Natural killer cell treated with Interleukin-12 subunit alpha and Interleukin-12 subunit beta and Interleukin-15 and Interleukin-18, amount 100 ng/mL, for 72 hours (primary cell): ENCODE data around the gene FST. TPM values are rescaled to one million over a fixed set of nuclear protein-coding genes. Genes with fewer than 3 reads are reported as not detected.
A peak's percentile ranks its signal among the peaks of the same experiment; 100 is the strongest.

Source experiments
- ATAC-seq, 2 donors: fragments of 150-1000 bp; cut with Tn5 transposase in 1 of 2; sonication (Bioruptor Pico), chemical (Tn5 transposase) in 1 of 2; 2 replicates each; pipeline ENCODE4 v1.10.0; 2021
- DNase-seq: peaks from one replicate; pipeline ENCODE4 v3.0.0; 2022; ENCODE audit warnings: low spot score
- H3K27ac Mint-ChIP-seq, 2 donors: 1 replicate in 1 of 2; 2 replicates in 1 of 2; pipeline ENCODE4 v1.8.0; 2022; ENCODE audit warnings: mixed read lengths in 2 of 2, mild to moderate bottlenecking in 1 of 2, moderate library complexity in 1 of 2
- H3K27me3 Mint-ChIP-seq, 2 donors: 1 replicate in 1 of 2; 2 replicates in 1 of 2; pipeline ENCODE4 v1.8.0; 2022; ENCODE audit warnings: mixed read lengths in 2 of 2
- H3K36me3 Mint-ChIP-seq: one replicate; pipeline ENCODE4 v1.8.0; 2022; ENCODE audit warnings: mixed read lengths
- H3K4me1 Mint-ChIP-seq, 2 donors: 1 replicate in 1 of 2; 2 replicates in 1 of 2; pipeline ENCODE4 v1.8.0; 2022; ENCODE audit warnings: low read depth in 2 of 2, mixed read lengths in 2 of 2, mild to moderate bottlenecking in 1 of 2
- H3K4me3 Mint-ChIP-seq: one replicate; pipeline ENCODE4 v1.8.0; 2022; ENCODE audit warnings: mixed read lengths
- H3K9me3 Mint-ChIP-seq: 2 replicates; pipeline ENCODE4 v1.8.0; 2022; ENCODE audit warnings: mixed read lengths
- total RNA-seq, 2 donors: library from RNA; stranded (reverse); gene quantifications; one replicate each; pipeline ENCODE4 v1.2.3, GENCODE V29; 2022

Gene FST
- total RNA-seq, 2 donors from 2014 or later, result not detected

DNA sequence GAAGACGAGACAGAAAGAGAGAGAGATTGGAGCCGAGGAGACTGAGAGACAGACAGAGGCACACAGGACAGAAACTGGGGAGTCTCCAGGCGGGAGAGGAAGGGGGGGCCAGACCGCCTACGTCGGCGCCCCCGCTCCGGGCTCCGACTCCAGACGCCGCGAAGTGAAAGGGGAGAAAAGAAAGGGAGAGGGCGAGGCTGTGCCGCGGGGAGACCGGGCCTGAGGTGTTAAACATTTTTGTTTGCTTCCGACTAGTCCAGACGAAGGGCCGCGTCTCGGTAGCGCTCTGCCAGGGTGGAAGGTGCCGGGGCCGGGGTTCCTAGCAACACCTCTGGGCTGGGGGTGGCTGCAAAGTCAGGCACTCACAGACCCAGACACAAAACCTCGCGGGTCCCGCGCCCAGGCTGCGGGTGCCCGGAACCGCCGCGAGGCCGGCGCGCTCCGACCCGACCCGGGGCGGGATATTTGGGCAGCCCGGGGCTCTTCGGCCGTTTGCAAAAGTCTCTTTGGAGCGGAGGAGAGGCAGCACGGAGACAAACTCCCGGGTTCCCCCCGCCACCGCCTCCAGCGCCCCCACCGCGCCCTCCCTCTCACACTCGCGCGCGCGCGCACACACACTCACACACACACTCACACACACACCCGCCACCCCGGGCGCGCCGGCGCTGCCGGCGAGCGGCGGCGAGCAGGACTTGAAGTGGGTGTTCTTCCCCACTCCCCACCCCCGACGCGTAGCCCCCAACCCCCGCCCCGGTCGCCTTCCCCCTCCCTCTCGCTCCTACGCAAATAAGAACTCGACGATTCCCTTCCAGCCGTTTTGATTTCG, 626 bp upstream of the FST start:
- peak overlapping the region in 1 of 2 donors; percentile 18 for H3K27ac Mint-ChIP-seq
- peak; percentile 7 to 12 for ATAC-seq
- DNase-seq, result no peak
- peak overlapping the region; percentile 96 for H3K4me3 Mint-ChIP-seq
- H3K36me3 Mint-ChIP-seq, result peaks cover 6% of the 10 kb centered on the region
- peaks cover 43 to 48% of the 10 kb centered on the region in 2 donors for H3K27me3 Mint-ChIP-seq
- peaks cover 32 to 34% of the 10 kb centered on the region in 2 donors for H3K4me1 Mint-ChIP-seq
- H3K9me3 Mint-ChIP-seq, result no peaks in the 10 kb centered on the region

- H3K27ac Mint-ChIP-seq, result peak overlapping the region in 1 of 2 donors; percentile 69
- H3K27me3 Mint-ChIP-seq, result peaks cover 39 to 53% of the 10 kb centered on the region in 2 donors
- no peaks in the 10 kb centered on the region for H3K9me3 Mint-ChIP-seq
- DNase-seq (no peak), ATAC-seq (no peak)
- H3K36me3 Mint-ChIP-seq, result peaks cover 6% of the 10 kb centered on the region
- H3K4me3 Mint-ChIP-seq, result peak overlapping the region; percentile 84
- peaks cover 32 to 34% of the 10 kb centered on the region in 2 donors for H3K4me1 Mint-ChIP-seq
Observed at GRCh38 chr5:53481159-53481886, 894 bp downstream of the FST start.

DNA sequence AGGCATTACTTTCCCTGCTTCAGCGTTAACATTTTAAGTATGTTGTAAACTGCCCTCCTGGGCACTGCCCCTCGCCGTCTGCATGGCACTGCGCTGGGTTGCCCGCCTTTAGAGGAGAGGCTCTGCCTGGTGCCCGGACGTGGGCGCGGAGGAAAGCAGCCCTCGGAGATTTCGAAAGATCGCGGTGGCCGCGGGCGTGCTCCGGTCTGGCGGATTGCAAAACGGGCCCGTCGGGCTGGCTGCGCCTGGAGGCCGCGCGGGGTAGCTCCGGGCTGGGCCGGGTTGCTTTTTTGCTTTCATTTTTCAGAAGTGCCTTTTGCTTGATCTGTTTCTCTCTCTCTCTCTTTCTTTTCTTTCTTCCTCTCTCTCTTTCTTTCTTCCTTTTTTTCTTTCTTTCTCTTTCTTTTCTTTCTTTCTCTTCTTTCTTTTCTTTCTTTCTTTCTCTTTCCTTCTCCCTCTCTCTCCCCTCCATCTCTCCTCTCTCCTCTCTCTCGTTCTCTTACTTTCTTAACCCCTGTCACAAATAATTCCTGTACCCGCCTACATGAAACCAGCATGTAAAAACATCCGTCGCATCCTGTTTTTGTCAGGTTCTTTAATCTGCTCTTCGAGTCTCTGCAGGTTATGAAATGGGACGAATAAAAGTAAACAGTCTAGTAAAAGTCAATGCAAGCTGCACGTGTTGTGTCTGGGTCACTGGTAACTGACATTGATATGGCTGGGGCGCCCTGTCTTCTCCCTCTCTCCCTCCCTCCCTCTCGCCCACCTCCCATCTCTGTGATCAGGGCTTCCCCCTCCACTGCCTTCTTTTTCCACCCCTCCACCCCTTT, 1.7 kb downstream of the FST start:
- H3K27ac Mint-ChIP-seq, result peak overlapping the region; percentile 0 to 69
- no peaks in the 10 kb centered on the region for H3K9me3 Mint-ChIP-seq
- peak; percentile 91 to 94 for ATAC-seq
- H3K4me3 Mint-ChIP-seq, result peak overlapping the region; percentile 84
- H3K4me1 Mint-ChIP-seq, result peaks cover 32 to 34% of the 10 kb centered on the region in 2 donors
- peaks cover 6% of the 10 kb centered on the region for H3K36me3 Mint-ChIP-seq
- DNase-seq, result peak; percentile 89
- peaks cover 38 to 45% of the 10 kb centered on the region in 2 donors for H3K27me3 Mint-ChIP-seq

DNA sequence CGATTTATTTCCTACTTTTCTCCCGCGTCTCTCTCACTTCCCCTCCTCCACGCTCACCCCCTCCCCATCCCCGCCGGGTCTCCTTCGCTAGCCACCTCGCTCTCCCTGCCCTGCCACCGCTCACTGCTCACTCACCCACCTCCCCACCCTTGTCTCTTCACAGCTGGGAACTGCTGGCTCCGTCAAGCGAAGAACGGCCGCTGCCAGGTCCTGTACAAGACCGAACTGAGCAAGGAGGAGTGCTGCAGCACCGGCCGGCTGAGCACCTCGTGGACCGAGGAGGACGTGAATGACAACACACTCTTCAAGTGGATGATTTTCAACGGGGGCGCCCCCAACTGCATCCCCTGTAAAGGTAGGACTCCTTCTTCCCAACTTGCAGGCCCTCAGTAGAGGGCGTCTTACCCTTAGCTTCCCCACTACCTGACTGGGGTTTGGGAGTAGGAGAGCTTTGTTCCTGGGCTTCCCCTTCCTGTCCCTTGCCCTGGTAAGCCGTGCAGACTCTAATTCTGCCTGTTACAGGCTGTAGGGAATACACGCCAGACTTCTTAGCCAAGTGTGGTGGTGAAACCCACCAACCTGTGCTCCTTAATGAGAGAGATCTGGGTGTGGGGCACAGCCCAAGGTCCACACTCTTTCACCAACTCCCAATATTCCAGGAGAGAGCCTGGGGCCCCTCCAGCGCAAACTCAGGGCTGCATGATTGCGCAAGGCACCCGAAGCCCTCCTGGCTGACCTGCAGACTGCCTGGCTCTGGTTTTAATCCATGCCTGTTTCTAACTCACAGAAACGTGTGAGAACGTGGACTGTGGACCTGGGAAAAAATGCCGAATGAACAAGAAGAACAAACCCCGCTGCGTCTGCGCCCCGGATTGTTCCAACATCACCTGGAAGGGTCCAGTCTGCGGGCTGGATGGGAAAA, 2.5 kb downstream of the FST start:
- Mint-ChIP-seq H3K27me3 (peaks cover 36 to 38% of the 10 kb centered on the region in 2 donors), H3K27ac (peak overlapping the region in 1 of 2 donors; percentile 69), H3K4me3 (peak overlapping the region; percentile 84), H3K4me1 (peaks cover 32 to 34% of the 10 kb centered on the region in 2 donors), H3K9me3 (no peaks in the 10 kb centered on the region), H3K36me3 (peaks cover 6% of the 10 kb centered on the region)
- ATAC-seq, result peak in 1 of 2 donors; percentile 37
- no peak for DNase-seq

DNA sequence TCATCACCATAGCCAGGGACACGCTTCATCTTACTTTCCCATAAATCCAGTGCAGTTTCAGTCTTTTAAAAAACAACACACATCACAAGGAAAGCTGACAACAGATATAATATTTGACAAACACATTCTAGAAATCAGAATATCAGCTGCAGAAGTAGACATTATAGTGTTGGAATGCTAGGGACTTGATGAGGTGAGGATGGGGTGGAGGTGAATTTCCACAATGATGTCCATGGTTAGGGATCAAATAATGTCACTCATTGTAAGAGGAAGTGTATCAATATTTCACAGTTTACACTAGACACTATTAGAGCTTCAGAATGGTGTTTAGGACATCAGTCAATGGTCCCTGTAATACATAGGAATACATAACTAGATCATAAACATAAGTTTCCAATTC, 7.0 kb downstream of the FST start:
- peaks cover under 1 to 7% of the 10 kb centered on the region in 2 donors for H3K4me1 Mint-ChIP-seq
- no peaks in the 10 kb centered on the region for H3K36me3 Mint-ChIP-seq
- ATAC-seq, result no peak
- H3K27me3 Mint-ChIP-seq, result peaks cover 23 to 24% of the 10 kb centered on the region in 2 donors
- H3K9me3 Mint-ChIP-seq, result no peaks in the 10 kb centered on the region
- no peak overlapping the region for H3K4me3 Mint-ChIP-seq
- no peak overlapping the region for H3K27ac Mint-ChIP-seq
- no peak for DNase-seq

DNA sequence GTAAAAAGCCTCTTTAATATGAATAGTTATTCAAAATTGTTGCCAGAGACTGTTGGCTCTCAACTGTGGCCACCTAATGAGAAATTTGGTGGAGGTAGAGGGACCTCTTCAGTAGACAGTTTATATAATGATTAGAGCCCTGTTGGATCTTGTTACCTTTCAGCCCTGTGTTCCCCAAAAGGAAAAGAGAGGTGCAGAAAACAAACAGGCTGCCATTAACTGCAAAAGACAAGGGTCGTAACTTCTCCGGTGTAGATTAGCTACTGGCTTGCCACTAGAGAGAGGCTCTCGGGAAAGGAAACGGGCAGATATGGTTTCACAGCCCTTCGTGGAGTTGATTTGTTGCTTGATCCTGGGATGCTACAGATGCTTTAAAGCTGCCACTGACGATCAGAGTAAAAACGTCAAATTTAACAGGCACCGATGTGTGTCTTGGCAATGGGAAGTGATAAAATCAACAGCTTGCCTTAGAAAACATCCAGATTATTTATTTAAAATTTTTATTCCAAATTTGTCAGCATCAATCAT, 7.8 kb downstream of the FST start:
- H3K4me1 Mint-ChIP-seq, result peaks cover 0 to 3% of the 10 kb centered on the region in 2 donors
- no peaks in the 10 kb centered on the region for H3K36me3 Mint-ChIP-seq
- H3K27ac Mint-ChIP-seq, result no peak overlapping the region
- no peak for DNase-seq
- peaks cover 27 to 30% of the 10 kb centered on the region in 2 donors for H3K27me3 Mint-ChIP-seq
- no peak for ATAC-seq
- no peak overlapping the region for H3K4me3 Mint-ChIP-seq
- H3K9me3 Mint-ChIP-seq, result no peaks in the 10 kb centered on the region

DNA sequence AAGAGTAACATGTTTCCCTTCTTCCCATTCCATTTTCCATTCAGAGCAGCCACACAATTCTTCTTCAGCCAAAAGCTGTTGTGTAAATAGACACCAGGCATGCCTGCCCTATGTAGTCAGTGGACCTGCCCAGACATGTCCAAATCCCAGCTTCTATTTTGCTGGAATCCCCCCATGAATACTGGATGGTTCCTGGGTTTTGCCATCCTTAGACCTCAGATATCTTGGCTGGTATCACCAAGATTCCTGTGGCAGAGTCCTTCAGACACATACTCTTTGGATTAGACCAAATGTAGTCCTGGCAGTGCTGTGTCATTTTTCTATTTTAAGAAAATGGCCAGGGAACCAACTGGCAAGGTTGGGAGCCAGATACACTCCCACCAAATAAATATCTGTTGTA, 10.3 kb downstream of the FST start:
- Mint-ChIP-seq H3K27me3 (peaks cover 22 to 37% of the 10 kb centered on the region in 2 donors), H3K27ac (no peak overlapping the region), H3K9me3 (peaks cover 3% of the 10 kb centered on the region), H3K4me3 (no peak overlapping the region), H3K4me1 (no peaks in the 10 kb centered on the region), H3K36me3 (no peaks in the 10 kb centered on the region)
- DNase-seq, result no peak
- no peak for ATAC-seq

DNA sequence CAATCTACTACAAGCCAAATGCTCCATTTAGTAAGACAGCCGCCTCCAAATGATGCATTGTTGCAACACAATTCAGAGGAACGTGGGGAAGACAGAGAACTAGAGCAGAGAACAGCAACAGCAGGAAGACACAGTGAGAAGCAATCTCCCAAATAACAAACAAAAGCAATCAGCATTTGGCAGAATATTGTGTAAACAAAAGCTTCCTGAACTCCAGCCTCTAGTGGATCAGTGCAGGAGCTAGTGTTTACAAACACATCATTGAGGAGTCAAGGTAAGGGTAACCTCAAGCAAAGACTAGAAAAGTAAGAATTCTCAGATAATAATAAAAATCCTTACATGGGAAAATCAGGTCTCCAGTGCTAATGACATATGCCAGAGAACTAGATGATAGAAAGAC, 20.6 kb downstream of the FST start:
- H3K27ac Mint-ChIP-seq, result no peak overlapping the region
- no peaks in the 10 kb centered on the region for H3K4me1 Mint-ChIP-seq
- H3K9me3 Mint-ChIP-seq, result no peaks in the 10 kb centered on the region
- DNase-seq (no peak), ATAC-seq (no peak)
- H3K27me3 Mint-ChIP-seq, result peaks cover 29 to 35% of the 10 kb centered on the region in 2 donors
- H3K4me3 Mint-ChIP-seq, result no peak overlapping the region
- H3K36me3 Mint-ChIP-seq, result no peaks in the 10 kb centered on the region

DNA sequence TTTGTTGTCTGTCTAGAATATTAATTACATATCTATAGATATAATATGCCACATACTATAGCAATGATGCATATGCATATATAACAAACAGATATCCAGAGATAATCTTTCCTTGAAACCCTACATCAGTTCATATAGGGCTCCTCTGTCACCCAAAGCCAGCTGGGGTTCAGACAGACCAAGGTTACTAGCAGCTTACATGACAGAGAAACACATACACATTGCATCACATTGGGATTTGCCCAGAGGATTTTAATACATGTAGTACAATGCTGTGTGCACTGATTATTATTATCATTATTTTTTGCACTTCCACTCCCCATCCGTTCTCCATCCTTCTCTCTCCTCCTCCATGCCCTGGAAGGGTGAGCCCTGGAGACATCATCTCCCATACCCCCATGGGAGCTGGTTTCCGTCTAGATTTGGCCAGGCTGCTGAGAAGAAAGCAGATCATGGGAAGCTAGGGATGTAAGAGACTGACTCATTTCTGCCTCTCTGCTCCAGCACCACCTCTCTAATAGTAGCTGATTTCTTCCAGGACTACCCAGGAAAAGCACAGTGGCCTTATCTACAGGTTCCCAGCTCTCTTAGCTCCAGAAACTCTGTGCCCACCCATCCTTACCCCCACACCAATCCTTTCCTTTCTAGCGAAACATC, 23.3 kb downstream of the FST start:
- Mint-ChIP-seq H3K9me3 (no peaks in the 10 kb centered on the region), H3K27ac (no peak overlapping the region), H3K4me1 (no peaks in the 10 kb centered on the region), H3K27me3 (peaks cover 22 to 26% of the 10 kb centered on the region in 2 donors), H3K36me3 (peaks cover 1% of the 10 kb centered on the region), H3K4me3 (no peak overlapping the region)
- DNase-seq, result no peak
- peak; percentile 11 to 13 for ATAC-seq

- Mint-ChIP-seq H3K27me3 (peaks cover 14 to 17% of the 10 kb centered on the region in 2 donors), H3K4me3 (no peak overlapping the region), H3K27ac (no peak overlapping the region), H3K4me1 (no peaks in the 10 kb centered on the region), H3K9me3 (peaks cover 3% of the 10 kb centered on the region), H3K36me3 (peaks cover 16% of the 10 kb centered on the region)
- DNase-seq (no peak), ATAC-seq (no peak)
Observed at GRCh38 chr5:53507013-53507412, 26.6 kb downstream of the FST start.

DNA sequence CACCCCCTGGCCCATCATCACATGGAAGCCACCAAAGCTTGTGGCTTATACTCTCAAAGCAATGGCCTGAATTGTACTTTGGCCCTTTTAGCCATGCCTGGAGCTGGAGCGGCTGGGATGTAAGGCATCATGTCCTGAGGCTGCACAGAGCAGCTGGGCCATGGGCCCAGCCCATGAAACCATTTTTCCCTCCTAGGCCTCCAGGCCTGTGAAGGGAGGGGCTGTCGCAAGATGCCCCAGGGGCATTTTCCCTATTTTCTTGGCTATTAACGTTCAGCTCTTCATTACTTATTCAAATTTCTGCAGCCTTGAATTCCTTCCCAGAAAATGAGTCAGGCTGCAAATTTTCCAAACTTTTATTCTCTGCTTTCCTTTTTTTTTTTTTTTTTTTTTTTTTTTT, 27.7 kb downstream of the FST start:
- ATAC-seq (no peak), DNase-seq (no peak)
- Mint-ChIP-seq H3K27ac (no peak overlapping the region), H3K4me1 (no peaks in the 10 kb centered on the region), H3K9me3 (peaks cover 3% of the 10 kb centered on the region), H3K4me3 (no peak overlapping the region), H3K36me3 (peaks cover 16% of the 10 kb centered on the region), H3K27me3 (peaks cover 6 to 10% of the 10 kb centered on the region in 2 donors)

GRCh38 chr5:53512539-53512938, 32.1 kb downstream of the FST start:
- Mint-ChIP-seq H3K36me3 (peaks cover 16% of the 10 kb centered on the region), H3K4me1 (no peaks in the 10 kb centered on the region), H3K27me3 (peaks cover 0 to 5% of the 10 kb centered on the region in 2 donors), H3K27ac (no peak overlapping the region), H3K4me3 (no peak overlapping the region), H3K9me3 (peaks cover 3% of the 10 kb centered on the region)
- ATAC-seq (no peak), DNase-seq (no peak)
